Hepatocyte (in vitro differentiated cells): ENCODE measurements around the gene PEMT. TPM values are rescaled to one million over a fixed set of nuclear protein-coding genes. Genes with fewer than 3 reads are reported as not detected.

Experiments used
- DNase-seq: peaks from one replicate; pipeline ENCODE4 v3.0.0-alpha.2; 2016; ENCODE audit warnings: low spot score
- H2AFZ ChIP-seq: fragments of 200-600 bp; sonication (generic); 2 replicates; pipeline ENCODE4 v1.6.0; 2016; ENCODE audit warnings: antibody characterized with exemption, mild to moderate bottlenecking
- H3K27ac ChIP-seq: fragments of 200-600 bp; sonication (generic); 2 replicates; pipeline ENCODE4 v1.5.1; 2016; ENCODE audit warnings: mild to moderate bottlenecking
- H3K27me3 ChIP-seq: fragments of 200-600 bp; sonication (generic); 2 replicates; pipeline ENCODE4 v1.6.1; 2016
- H3K36me3 ChIP-seq: fragments of 200-600 bp; sonication (generic); replicated peaks from 2 replicates; pipeline ENCODE4 v1.5.1; 2016; ENCODE audit warnings: low read depth; ENCODE audit not compliant: insufficient read depth
- H3K4me1 ChIP-seq: fragments of 200-600 bp; sonication (generic); 2 replicates; pipeline ENCODE4 v1.5.1; 2016; ENCODE audit warnings: mild to moderate bottlenecking, moderate library complexity; ENCODE audit not compliant: insufficient read depth
- H3K4me2 ChIP-seq: fragments of 200-600 bp; sonication (generic); 2 replicates; pipeline ENCODE4 v1.6.0; 2016
- H3K4me3 ChIP-seq: fragments of 200-600 bp; sonication (generic); 2 replicates; pipeline ENCODE4 v1.5.1; 2016; ENCODE audit warnings: mild to moderate bottlenecking
- H3K79me2 ChIP-seq: fragments of 200-600 bp; sonication (generic); 2 replicates; pipeline ENCODE4 v1.6.0; 2017; ENCODE audit warnings: mild to moderate bottlenecking
- H3K9me2 ChIP-seq: fragments of 200-600 bp; sonication (generic); replicated peaks from 2 replicates; pipeline ENCODE4 v1.6.0; 2017; ENCODE audit warnings: mild to moderate bottlenecking; ENCODE audit not compliant: insufficient read depth
- H3K9me3 ChIP-seq: fragments of 200-600 bp; sonication (generic); 2 replicates; pipeline ENCODE4 v1.5.1; 2016; ENCODE audit warnings: low read depth, mild to moderate bottlenecking
- H4K20me1 ChIP-seq: fragments of 200-600 bp; sonication (generic); 2 replicates; pipeline ENCODE4 v1.6.0; 2016; ENCODE audit warnings: mild to moderate bottlenecking; ENCODE audit not compliant: insufficient read depth, poor library complexity, severe bottlenecking
- EZH2 ChIP-seq: fragments of 200-600 bp; sonication (generic); IDR thresholded peaks from 2 replicates; pipeline ENCODE4 v1.6.1; 2016; ENCODE audit warnings: antibody characterized with exemption, mild to moderate bottlenecking, borderline replicate concordance
- EZH2phosphoT487 ChIP-seq: fragments of 200-600 bp; sonication (generic); IDR thresholded peaks from one replicate; pipeline ENCODE4 v1.6.1; 2018; ENCODE audit warnings: antibody characterized with exemption, mild to moderate bottlenecking, low read depth, moderate library complexity; ENCODE audit not compliant: unreplicated experiment, severe bottlenecking
- WGBS: methylation state at CpG from one replicate; pipeline ENCODE4 v1.1.6; 2016; ENCODE audit warnings: low lambda C conversion rate; ENCODE audit errors: missing lambda C conversion rate; 5-methylcytosine and 5-hydroxymethylcytosine counted together
- polyA plus RNA-seq: library from polyadenylated mRNA; unstranded; fragments of >200 nt; fragmentation: Nextera tagmentation; extraction: Ambion mirVana; gene quantifications from 2 replicates; pipeline ENCODE4 v1.2.1, GENCODE V29; 2016
- total RNA-seq: library from RNA; depleted of rRNA; stranded (reverse); fragments of >200 nt; gene quantifications from 2 replicates; pipeline ENCODE4 v1.2.3, GENCODE V29; 2014
- TF ChIP-seq, protein P1 (sequence below): fragments of 200-600 bp; sonication (generic); IDR thresholded peaks from 2 replicates; pipeline ENCODE4 v1.5.1; 2016; ENCODE audit warnings: antibody characterized with exemption, mild to moderate bottlenecking; ENCODE audit not compliant: poor library complexity

The PEMT gene
- total and polyA plus RNA-seq, 2 experiments from 2014 or later, result 50.1 to 70.4 TPM

DNA sequence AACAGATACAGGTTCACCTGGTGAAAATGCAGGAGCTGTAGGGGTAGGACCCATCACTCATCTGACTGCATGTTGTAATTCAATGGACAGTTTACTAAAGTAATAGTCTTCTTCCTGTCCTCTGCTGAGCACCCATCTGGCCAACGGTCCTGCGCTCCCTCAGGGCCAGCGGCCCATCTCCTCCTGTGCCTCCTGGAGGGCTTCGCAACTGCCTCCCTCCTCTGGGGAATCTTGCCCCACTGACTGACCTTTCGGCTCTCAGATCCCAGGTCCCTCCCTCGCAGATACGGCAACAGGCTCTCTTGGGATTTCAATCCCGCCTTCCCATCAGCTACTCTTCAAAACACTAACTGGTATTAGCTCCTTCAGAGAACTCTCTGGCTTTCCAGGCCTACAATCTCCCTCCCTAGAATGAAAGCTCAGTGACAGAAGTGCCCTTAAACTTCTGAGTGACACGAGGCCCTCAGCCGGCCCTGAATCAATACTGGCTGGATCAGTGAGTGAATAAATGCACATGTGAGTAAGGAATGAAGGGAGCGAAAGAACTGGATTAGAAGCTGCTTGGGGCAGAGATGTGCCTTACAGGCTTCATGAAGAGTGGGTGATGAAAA, 1.3 kb downstream of the PEMT start:
- Histone ChIP-seq H3K4me2 (peak overlapping the region; percentile 97), H3K27me3 (no peaks in the 10 kb centered on the region), H3K79me2 (peaks cover 65% of the 10 kb centered on the region), H3K9me2 (no peaks in the 10 kb centered on the region), H3K36me3 (no peaks in the 10 kb centered on the region), H3K27ac (peak overlapping the region; percentile 97), H2AFZ (peak overlapping the region; percentile 46), H4K20me1 (no peaks in the 10 kb centered on the region), H3K4me1 (peaks cover 20% of the 10 kb centered on the region), H3K4me3 (peak overlapping the region; percentile 75), H3K9me3 (no peaks in the 10 kb centered on the region)
- WGBS, result 44% methylated on average over 11 of the region's 11 CpGs
- DNase-seq, result no peak
- no peak for TF ChIP-seq EZH2
- TF ChIP-seq, protein P1, sequence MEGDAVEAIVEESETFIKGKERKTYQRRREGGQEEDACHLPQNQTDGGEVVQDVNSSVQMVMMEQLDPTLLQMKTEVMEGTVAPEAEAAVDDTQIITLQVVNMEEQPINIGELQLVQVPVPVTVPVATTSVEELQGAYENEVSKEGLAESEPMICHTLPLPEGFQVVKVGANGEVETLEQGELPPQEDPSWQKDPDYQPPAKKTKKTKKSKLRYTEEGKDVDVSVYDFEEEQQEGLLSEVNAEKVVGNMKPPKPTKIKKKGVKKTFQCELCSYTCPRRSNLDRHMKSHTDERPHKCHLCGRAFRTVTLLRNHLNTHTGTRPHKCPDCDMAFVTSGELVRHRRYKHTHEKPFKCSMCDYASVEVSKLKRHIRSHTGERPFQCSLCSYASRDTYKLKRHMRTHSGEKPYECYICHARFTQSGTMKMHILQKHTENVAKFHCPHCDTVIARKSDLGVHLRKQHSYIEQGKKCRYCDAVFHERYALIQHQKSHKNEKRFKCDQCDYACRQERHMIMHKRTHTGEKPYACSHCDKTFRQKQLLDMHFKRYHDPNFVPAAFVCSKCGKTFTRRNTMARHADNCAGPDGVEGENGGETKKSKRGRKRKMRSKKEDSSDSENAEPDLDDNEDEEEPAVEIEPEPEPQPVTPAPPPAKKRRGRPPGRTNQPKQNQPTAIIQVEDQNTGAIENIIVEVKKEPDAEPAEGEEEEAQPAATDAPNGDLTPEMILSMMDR, result no peak
- no peak for TF ChIP-seq EZH2phosphoT487

- Histone ChIP-seq H3K4me2 (no peak overlapping the region), H3K27ac (no peak overlapping the region), H3K4me3 (no peak overlapping the region), H2AFZ (no peak overlapping the region), H3K36me3 (no peaks in the 10 kb centered on the region), H3K79me2 (peaks cover 71% of the 10 kb centered on the region), H4K20me1 (no peaks in the 10 kb centered on the region), H3K9me2 (no peaks in the 10 kb centered on the region), H3K9me3 (no peaks in the 10 kb centered on the region), H3K4me1 (peaks cover 17% of the 10 kb centered on the region), H3K27me3 (no peaks in the 10 kb centered on the region)
- 84% methylated on average over 10 of the region's 10 CpGs for WGBS
- TF ChIP-seq EZH2phosphoT487 (no peak), EZH2 (no peak)
- TF ChIP-seq, protein P1, result no peak
- no peak for DNase-seq
Measured at GRCh38 chr17:17587614-17588337, 3.7 kb downstream of the PEMT start.

DNA sequence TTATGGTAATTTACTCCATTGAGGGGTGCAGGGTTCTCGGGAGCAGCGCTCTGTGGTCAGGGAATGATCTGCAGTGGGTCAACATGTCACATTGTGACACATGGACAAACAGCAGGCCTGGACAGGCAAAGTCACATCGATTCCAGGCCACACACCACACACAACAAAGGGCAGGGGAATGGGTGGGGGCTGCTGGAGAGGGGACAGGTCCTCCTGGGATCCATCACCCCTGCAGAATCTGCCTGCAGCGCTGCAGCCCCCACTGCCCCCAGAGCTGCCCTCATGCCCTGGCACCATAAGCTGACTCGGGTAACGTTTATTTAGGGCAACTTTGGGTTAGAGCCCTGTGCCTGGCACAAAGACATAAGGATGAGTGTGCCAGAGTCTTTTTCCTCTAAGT, 9.1 kb downstream of the PEMT start:
- no peak for DNase-seq
- WGBS, result 79% methylated on average over 6 of the region's 6 CpGs
- no peaks in the 10 kb centered on the region for H4K20me1 ChIP-seq
- no peaks in the 10 kb centered on the region for H3K36me3 ChIP-seq
- H3K79me2 ChIP-seq, result peaks cover 31% of the 10 kb centered on the region
- H3K4me2 ChIP-seq, result no peak overlapping the region
- no peaks in the 10 kb centered on the region for H3K9me2 ChIP-seq
- H3K27ac ChIP-seq, result peak overlapping the region; percentile 88
- H3K27me3 ChIP-seq, result no peaks in the 10 kb centered on the region
- TF ChIP-seq, protein P1, result no peak
- TF ChIP-seq EZH2 (no peak), EZH2phosphoT487 (no peak)
- H3K9me3 ChIP-seq, result no peaks in the 10 kb centered on the region
- no peak overlapping the region for H2AFZ ChIP-seq
- no peak overlapping the region for H3K4me3 ChIP-seq
- H3K4me1 ChIP-seq, result peaks cover 17% of the 10 kb centered on the region
